Central memory CD4-positive, alpha-beta T cell (primary cell): Measurements from ENCODE around the gene MAP3K4.

Experiments
- DNase-seq: peaks from one replicate; pipeline ENCODE4 v3.0.0; 2022

The MAP3K4 gene

GRCh38 chr6:161008245-161008644 lies 16.7 kb downstream of the MAP3K4 start:
- DNase-seq, result no peak

GRCh38 chr6:161009991-161010390 lies 18.4 kb downstream of the MAP3K4 start:
- DNase-seq, result no peak

- DNase-seq, result no peak
Observed at GRCh38 chr6:161010418-161010817, 18.8 kb downstream of the MAP3K4 start.

- DNase-seq, result no peak
Observed at GRCh38 chr6:161011492-161012480, 20.2 kb downstream of the MAP3K4 start.

- DNase-seq, result no peak
Observed at GRCh38 chr6:161013695-161014094, 22.1 kb downstream of the MAP3K4 start.

- no peak for DNase-seq
Observed at GRCh38 chr6:161017766-161018564, 26.4 kb downstream of the MAP3K4 start.

- no peak for DNase-seq
Observed at GRCh38 chr6:161019324-161019839, 27.8 kb downstream of the MAP3K4 start.

DNA sequence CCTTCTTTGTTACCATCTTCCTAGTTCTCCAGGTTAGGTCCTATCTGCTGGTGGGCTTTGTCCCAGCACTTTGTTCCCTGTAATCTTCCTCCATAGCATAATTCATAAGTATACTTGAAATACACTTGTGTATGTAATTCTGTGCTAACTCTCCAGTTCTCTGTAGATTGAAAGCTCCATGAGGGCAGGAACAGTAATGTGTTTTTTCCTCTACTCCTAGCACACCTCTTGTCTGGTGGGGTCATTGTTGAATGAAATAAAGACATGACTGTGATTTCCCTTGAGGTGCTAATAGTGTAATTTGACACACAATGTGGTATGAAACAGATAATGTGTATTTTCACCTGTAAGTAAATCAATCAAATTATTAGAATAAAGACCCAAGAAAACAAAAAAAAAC lies 30.0 kb downstream of the MAP3K4 start:
- no peak for DNase-seq

DNA sequence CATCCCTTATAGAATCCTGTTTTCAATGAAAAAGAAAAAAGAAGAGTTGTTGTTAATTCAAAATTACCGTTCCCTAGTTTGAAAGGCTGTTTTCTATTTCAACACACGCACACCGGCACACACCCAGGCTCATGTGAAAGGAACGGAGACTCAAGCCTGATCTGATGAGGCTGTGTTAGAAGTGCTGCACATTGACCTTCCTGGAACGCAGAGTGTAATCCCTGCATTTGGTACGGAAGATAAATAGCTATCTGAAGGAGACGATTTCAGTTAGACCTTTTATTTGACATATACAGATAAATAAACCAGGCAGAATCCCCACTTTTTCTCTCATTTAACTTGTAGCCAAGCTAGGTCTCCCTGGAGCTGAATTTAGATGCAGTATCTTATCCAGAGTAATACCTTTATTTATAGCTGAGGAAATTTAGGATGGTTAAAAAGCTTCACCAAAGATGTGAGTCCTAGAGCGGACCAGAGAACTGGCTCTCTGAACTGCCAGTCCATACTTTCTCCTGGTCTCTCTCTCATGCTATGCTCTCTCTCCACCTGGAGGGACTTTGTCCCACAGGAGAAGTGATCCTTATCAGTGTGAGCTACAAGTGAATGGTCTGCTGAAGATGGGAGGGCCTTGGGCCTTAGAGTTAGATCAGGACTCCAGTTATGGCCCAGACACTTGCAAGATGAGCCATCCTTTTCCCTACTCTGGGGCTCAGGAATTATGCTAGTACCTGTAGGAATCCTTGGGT lies 30.6 kb downstream of the MAP3K4 start:
- no peak for DNase-seq

- no peak for DNase-seq
Observed at GRCh38 chr6:161023316-161023715, 31.7 kb downstream of the MAP3K4 start.

DNA sequence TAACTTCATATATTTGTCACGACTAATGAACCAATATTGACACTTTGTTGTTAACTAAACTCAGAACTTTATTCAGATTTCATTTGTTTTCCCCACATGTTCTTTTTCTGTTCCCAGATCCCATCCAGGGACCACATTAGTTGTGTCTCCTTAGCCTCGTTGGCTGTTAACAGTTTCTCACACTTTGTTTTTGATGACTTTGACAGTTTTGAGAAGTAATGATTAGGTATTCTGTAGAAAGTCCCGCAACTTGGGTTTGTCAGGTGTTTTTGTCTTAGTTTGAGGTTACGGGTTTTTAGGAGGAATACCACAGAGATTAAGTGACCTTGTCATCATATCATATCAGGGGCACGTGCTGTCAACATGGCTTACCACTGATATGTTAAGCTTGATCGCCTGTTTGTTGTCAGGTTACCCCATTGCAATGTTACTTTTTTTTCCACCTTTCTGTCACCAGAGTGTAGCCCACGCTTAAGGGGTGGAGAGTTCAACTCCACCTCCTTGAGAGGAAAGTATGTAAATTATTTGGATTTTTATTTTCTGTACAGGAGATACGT lies 32.9 kb downstream of the MAP3K4 start:
- no peak for DNase-seq

- DNase-seq, result no peak
Observed at GRCh38 chr6:161027385-161027784, 35.8 kb downstream of the MAP3K4 start.

DNA sequence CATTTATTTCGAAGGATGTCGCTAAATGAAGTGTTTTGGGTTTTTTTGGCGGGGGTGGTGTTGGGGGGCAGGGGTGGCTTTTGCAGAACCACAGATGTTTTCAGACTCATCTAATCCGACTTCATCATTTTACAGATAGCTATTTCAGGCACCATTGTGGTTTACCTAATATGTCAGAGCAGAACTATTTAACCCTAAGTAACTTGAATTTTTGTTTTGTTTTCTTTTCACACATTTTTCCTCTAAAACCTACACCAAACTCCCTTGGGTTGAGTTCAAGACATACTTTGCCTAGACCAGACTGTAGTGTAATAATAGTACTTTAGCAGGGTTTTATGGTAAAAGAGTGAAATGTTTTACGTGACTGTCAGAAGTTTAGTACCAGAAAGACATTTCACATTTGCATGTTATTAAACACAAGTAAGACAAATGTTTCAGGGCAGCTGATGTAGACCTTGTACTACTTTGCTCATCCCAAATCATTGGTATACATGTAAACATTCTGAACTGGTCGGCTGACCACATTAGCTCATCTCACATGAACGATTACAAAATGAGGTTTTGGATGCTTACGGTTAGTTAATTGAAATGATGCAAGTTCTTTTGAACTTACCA lies 37.7 kb downstream of the MAP3K4 start:
- DNase-seq, result peak; percentile 4

DNA sequence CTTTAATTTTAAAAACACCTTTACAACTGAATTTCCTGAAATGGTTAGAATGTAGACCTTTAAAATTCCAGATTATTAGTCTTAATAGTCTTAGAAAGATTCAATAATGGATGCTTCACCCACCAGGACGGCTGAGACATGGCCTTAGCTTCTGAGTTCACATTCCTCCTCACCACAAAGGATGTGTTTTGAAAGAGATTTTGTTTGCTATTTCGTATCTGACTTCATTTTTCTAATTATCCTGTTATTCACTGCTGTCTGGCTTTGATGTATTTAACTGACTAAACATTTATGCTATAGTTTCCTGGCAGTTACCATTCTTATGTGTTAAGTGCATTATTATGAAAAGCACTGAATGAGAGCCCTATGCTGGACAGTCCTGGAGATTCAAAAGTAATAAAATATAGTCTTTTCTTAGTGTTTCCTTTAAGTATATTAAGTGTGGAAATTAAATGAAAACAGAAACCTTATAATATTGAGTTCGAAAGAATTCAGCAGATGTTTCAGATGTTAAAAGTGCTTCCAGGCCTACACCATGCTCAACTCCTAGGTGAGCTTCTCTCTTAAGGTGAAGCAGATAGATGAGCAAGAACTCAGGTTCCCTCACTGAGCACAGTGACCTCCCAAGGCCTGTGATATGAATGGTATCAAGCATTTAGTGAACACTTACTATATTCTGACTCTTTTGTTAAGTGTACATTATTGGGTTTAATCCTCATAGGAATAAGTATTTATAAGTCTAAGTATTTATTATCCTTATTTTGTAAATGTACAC lies 40.3 kb downstream of the MAP3K4 start:
- DNase-seq, result no peak

DNA sequence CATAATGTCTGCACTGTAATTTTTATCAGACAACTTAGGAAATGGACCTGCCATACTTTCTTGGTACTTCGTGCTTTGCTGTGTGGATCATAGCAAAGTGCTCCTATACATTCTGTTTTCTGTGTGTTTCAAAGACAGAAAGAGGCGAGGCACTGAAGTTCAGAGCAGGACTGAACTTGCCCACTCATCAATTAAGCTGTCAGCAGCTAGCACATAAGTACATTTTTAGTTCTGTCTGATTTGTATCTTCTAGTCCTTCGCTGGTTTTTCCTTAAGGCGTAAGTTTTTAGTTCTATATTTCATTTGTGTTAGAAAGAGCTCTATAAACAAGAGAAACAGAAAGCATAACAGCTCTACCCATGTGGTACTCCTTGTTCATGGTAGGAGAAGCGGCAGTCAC lies 42.1 kb downstream of the MAP3K4 start:
- no peak for DNase-seq

GRCh38 chr6:161035182-161035980 lies 43.8 kb downstream of the MAP3K4 start:
- DNase-seq, result no peak

- no peak for DNase-seq
Observed at GRCh38 chr6:161035981-161036263, 44.4 kb downstream of the MAP3K4 start.

DNA sequence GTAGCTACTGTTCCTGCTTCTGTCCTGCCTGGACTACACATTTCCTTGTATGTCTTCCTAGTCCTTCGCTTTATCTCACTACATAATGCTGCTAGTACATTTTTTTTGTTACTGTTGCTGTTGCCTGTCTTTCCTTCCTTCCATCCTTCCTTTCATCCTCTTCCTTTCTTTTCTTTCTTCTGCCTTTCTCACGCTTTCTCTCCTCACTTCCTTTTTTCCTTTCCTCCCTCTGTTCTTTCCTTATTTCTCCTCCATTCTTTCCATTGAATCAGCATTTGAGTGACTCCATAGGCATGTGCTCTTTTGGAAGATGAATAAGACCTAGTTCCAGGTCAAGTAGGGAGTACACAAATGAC lies 46.3 kb downstream of the MAP3K4 start:
- DNase-seq, result no peak

- DNase-seq, result no peak
Observed at GRCh38 chr6:161038229-161039031, 46.9 kb downstream of the MAP3K4 start.

GRCh38 chr6:161041274-161041673 lies 49.7 kb downstream of the MAP3K4 start:
- DNase-seq, result no peak
